Astrocyte (in vitro differentiated cells and primary cell): ENCODE measurements around the gene MBNL1.

Experiments
- EZH2 ChIP-seq: IDR thresholded peaks from 2 replicates; pipeline ENCODE4 v1.6.1; 2012; ENCODE audit warnings: mild to moderate bottlenecking, low read length, inconsistent platforms; ENCODE audit not compliant: insufficient read depth
- TF ChIP-seq, protein P1 (sequence below): IDR thresholded peaks from 2 replicates; pipeline ENCODE4 v1.5.1; 2011; ENCODE audit warnings: low read depth, mild to moderate bottlenecking, inconsistent platforms, low read length, moderate library complexity; ENCODE audit not compliant: insufficient read depth

DNA sequence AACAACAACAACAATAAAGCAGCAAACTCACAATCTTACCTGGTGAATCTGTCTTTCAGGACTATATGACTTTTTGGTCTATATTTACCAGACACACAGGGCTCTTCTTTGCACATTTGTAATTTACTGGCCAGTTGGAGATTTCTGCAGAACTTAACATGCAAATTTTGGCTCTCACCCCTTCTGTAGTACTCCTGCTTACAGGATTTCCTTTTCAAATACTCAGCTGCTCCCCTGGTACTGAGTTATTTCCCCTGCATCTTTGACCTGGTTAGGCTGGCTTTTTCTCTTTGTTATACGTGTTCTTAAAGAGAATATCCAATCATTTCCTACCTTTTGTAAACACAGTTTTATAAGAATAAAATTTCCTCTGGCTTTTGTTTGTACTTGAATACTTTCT, 228.0 kb downstream of the MBNL1 start:
- TF ChIP-seq, protein P1, sequence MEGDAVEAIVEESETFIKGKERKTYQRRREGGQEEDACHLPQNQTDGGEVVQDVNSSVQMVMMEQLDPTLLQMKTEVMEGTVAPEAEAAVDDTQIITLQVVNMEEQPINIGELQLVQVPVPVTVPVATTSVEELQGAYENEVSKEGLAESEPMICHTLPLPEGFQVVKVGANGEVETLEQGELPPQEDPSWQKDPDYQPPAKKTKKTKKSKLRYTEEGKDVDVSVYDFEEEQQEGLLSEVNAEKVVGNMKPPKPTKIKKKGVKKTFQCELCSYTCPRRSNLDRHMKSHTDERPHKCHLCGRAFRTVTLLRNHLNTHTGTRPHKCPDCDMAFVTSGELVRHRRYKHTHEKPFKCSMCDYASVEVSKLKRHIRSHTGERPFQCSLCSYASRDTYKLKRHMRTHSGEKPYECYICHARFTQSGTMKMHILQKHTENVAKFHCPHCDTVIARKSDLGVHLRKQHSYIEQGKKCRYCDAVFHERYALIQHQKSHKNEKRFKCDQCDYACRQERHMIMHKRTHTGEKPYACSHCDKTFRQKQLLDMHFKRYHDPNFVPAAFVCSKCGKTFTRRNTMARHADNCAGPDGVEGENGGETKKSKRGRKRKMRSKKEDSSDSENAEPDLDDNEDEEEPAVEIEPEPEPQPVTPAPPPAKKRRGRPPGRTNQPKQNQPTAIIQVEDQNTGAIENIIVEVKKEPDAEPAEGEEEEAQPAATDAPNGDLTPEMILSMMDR, result no peak
- no peak for TF ChIP-seq EZH2
